GM06990 (cell line): ENCODE measurements around the gene ST8SIA2.

Experiments
- DNase-seq: peaks from one replicate; pipeline ENCODE4 v3.0.0-alpha.2; 2011; ENCODE audit not compliant: insufficient read length; ENCODE audit errors: extremely low read depth
- H3K27me3 ChIP-seq: replicated peaks from 2 replicates; pipeline ENCODE4 v1.6.0; 2011; ENCODE audit warnings: low read length; ENCODE audit not compliant: control insufficient read depth, insufficient read depth
- H3K36me3 ChIP-seq: 2 replicates; pipeline ENCODE4 v1.5.1; 2011; ENCODE audit warnings: low read length; ENCODE audit not compliant: control insufficient read depth, insufficient read depth
- H3K4me3 ChIP-seq: replicated peaks from 2 replicates; pipeline ENCODE4 v1.5.1; 2011; ENCODE audit warnings: low read depth, mild to moderate bottlenecking, control low read depth, low read length
- CTCF ChIP-seq: IDR thresholded peaks from 2 replicates; pipeline ENCODE4 v1.5.1; 2011; ENCODE audit warnings: low read length, control low read depth, mild to moderate bottlenecking, inconsistent platforms; ENCODE audit not compliant: insufficient read depth, poor library complexity, severe bottlenecking

The ST8SIA2 gene

GRCh38 chr15:92392462-92392861 is 1.2 kb upstream of the ST8SIA2 start:
- H3K4me3 ChIP-seq, result no peak overlapping the region
- no peak for DNase-seq
- no peak for TF ChIP-seq CTCF
- peaks cover 8% of the 10 kb centered on the region for H3K27me3 ChIP-seq
- no peaks in the 10 kb centered on the region for H3K36me3 ChIP-seq

GRCh38 chr15:92393980-92394308 is 263 bp downstream of the ST8SIA2 start:
- no peaks in the 10 kb centered on the region for H3K36me3 ChIP-seq
- TF ChIP-seq CTCF, result no peak
- peaks cover 8% of the 10 kb centered on the region for H3K27me3 ChIP-seq
- no peak for DNase-seq
- H3K4me3 ChIP-seq, result no peak overlapping the region

GRCh38 chr15:92394309-92395097 is 822 bp downstream of the ST8SIA2 start:
- no peak for TF ChIP-seq CTCF
- Histone ChIP-seq H3K27me3 (peaks cover 8% of the 10 kb centered on the region), H3K36me3 (no peaks in the 10 kb centered on the region), H3K4me3 (no peak overlapping the region)
- no peak for DNase-seq

- no peaks in the 10 kb centered on the region for H3K36me3 ChIP-seq
- no peak for TF ChIP-seq CTCF
- H3K27me3 ChIP-seq, result peaks cover 6% of the 10 kb centered on the region
- no peak for DNase-seq
- no peak overlapping the region for H3K4me3 ChIP-seq
Measured at GRCh38 chr15:92395098-92395635, 1.5 kb downstream of the ST8SIA2 start.

- TF ChIP-seq CTCF, result no peak
- DNase-seq, result no peak
- H3K4me3 ChIP-seq, result no peak overlapping the region
- no peaks in the 10 kb centered on the region for H3K36me3 ChIP-seq
- peaks cover 2% of the 10 kb centered on the region; the same call in 1 of the 2 replicates for H3K27me3 ChIP-seq
Measured at GRCh38 chr15:92399271-92399950, 5.7 kb downstream of the ST8SIA2 start.
